HUES64 (cell line): ENCODE results near the gene KCNN2.

ENCODE experiments used
- H3K27ac ChIP-seq: 2 replicates; pipeline ENCODE4 v1.7.0; 2013; ENCODE audit warnings: low read depth, low read length, inconsistent platforms
- H3K27me3 ChIP-seq: 2 replicates; pipeline ENCODE4 v1.6.1; 2013; ENCODE audit warnings: mild to moderate bottlenecking, low read length; ENCODE audit not compliant: insufficient read depth
- H3K36me3 ChIP-seq: 2 replicates; pipeline ENCODE4 v1.6.1; 2013; ENCODE audit warnings: mild to moderate bottlenecking, low read length; ENCODE audit not compliant: insufficient read depth
- H3K4me1 ChIP-seq: 2 replicates; pipeline ENCODE4 v1.6.1; 2013; ENCODE audit warnings: mild to moderate bottlenecking, low read length, moderate library complexity; ENCODE audit not compliant: insufficient read depth
- H3K4me3 ChIP-seq: 2 replicates; pipeline ENCODE4 v1.5.1; 2013; ENCODE audit warnings: mild to moderate bottlenecking, low read length, moderate library complexity
- H3K9ac ChIP-seq: 2 replicates; pipeline ENCODE4 v1.6.1; 2013; ENCODE audit warnings: mild to moderate bottlenecking, low read depth, low read length
- H3K9me3 ChIP-seq: 2 replicates; pipeline ENCODE4 v1.6.1; 2013; ENCODE audit warnings: low read depth, low read length; ENCODE audit not compliant: insufficient read depth
- WGBS: fragments of 150-250, 120-280 bp; methylation state at CpG from one replicate; pipeline ENCODE4 v1.1.7; 2013; ENCODE audit warnings: missing lambda C conversion rate; 5-methylcytosine and 5-hydroxymethylcytosine counted together

Gene KCNN2

GRCh38 chr5:114393159-114393558 is 31.3 kb downstream of the KCNN2 start:
- H3K27me3 ChIP-seq, result no peaks in the 10 kb centered on the region
- H3K9ac ChIP-seq, result no peak overlapping the region
- no peak overlapping the region for H3K4me3 ChIP-seq
- no peak overlapping the region for H3K27ac ChIP-seq
- no peaks in the 10 kb centered on the region for H3K9me3 ChIP-seq
- peaks cover 49% of the 10 kb centered on the region for H3K4me1 ChIP-seq
- no peaks in the 10 kb centered on the region for H3K36me3 ChIP-seq
- WGBS, result 86% methylated on average over 1 of the region's 1 CpG

GRCh38 chr5:114402206-114402605 is 40.3 kb downstream of the KCNN2 start:
- Histone ChIP-seq H3K27ac (no peak overlapping the region), H3K36me3 (no peaks in the 10 kb centered on the region), H3K9ac (no peak overlapping the region), H3K9me3 (no peaks in the 10 kb centered on the region), H3K4me1 (no peaks in the 10 kb centered on the region), H3K27me3 (no peaks in the 10 kb centered on the region), H3K4me3 (no peak overlapping the region)
- WGBS, result 88% methylated on average over 1 of the region's 1 CpG

GRCh38 chr5:114407783-114408182 is 45.9 kb downstream of the KCNN2 start:
- no peak overlapping the region for H3K4me3 ChIP-seq
- no peak overlapping the region for H3K9ac ChIP-seq
- H3K9me3 ChIP-seq, result no peaks in the 10 kb centered on the region
- H3K27me3 ChIP-seq, result no peaks in the 10 kb centered on the region
- H3K36me3 ChIP-seq, result no peaks in the 10 kb centered on the region
- no peak overlapping the region for H3K27ac ChIP-seq
- WGBS, result 91% methylated on average over 3 of the region's 3 CpGs
- H3K4me1 ChIP-seq, result peaks cover 15% of the 10 kb centered on the region

- no peak overlapping the region for H3K27ac ChIP-seq
- H3K4me1 ChIP-seq, result peaks cover 15% of the 10 kb centered on the region
- no peak overlapping the region for H3K9ac ChIP-seq
- WGBS, result 94% methylated on average over 1 of the region's 3 CpGs
- H3K4me3 ChIP-seq, result no peak overlapping the region
- H3K36me3 ChIP-seq, result no peaks in the 10 kb centered on the region
- no peaks in the 10 kb centered on the region for H3K27me3 ChIP-seq
- H3K9me3 ChIP-seq, result no peaks in the 10 kb centered on the region
Observed at GRCh38 chr5:114408847-114409246, 47.0 kb downstream of the KCNN2 start.

GRCh38 chr5:114411380-114411931 is 49.6 kb downstream of the KCNN2 start:
- 78% methylated on average over 2 of the region's 3 CpGs for WGBS
- no peaks in the 10 kb centered on the region for H3K27me3 ChIP-seq
- no peaks in the 10 kb centered on the region for H3K36me3 ChIP-seq
- peaks cover 17% of the 10 kb centered on the region for H3K4me1 ChIP-seq
- H3K9ac ChIP-seq, result no peak overlapping the region
- H3K4me3 ChIP-seq, result no peak overlapping the region
- H3K9me3 ChIP-seq, result no peaks in the 10 kb centered on the region
- H3K27ac ChIP-seq, result no peak overlapping the region

- Histone ChIP-seq H3K36me3 (no peaks in the 10 kb centered on the region), H3K4me3 (no peak overlapping the region), H3K27ac (no peak overlapping the region), H3K27me3 (no peaks in the 10 kb centered on the region), H3K9ac (no peak overlapping the region), H3K9me3 (no peaks in the 10 kb centered on the region), H3K4me1 (peaks cover 14% of the 10 kb centered on the region)
- 86% methylated on average over 1 of the region's 1 CpG for WGBS
Observed at GRCh38 chr5:114412510-114413171, 50.8 kb downstream of the KCNN2 start.

GRCh38 chr5:114415760-114416159 is 53.9 kb downstream of the KCNN2 start:
- no peaks in the 10 kb centered on the region for H3K36me3 ChIP-seq
- H3K9me3 ChIP-seq, result no peaks in the 10 kb centered on the region
- no peak overlapping the region for H3K27ac ChIP-seq
- H3K27me3 ChIP-seq, result no peaks in the 10 kb centered on the region
- H3K4me1 ChIP-seq, result 0 out of 2 replicates have a peak, but pooled peaks cover 6% of the 10 kb centered on the region
- WGBS, result 100% methylated on average over 1 of the region's 1 CpG
- no peak overlapping the region for H3K9ac ChIP-seq
- no peak overlapping the region for H3K4me3 ChIP-seq

- no peaks in the 10 kb centered on the region for H3K36me3 ChIP-seq
- no peak overlapping the region for H3K27ac ChIP-seq
- no peaks in the 10 kb centered on the region for H3K27me3 ChIP-seq
- H3K9me3 ChIP-seq, result no peaks in the 10 kb centered on the region
- no peak overlapping the region for H3K4me3 ChIP-seq
- H3K9ac ChIP-seq, result no peak overlapping the region
- H3K4me1 ChIP-seq, result 0 out of 2 replicates have a peak, but pooled peaks cover 6% of the 10 kb centered on the region
- 93% methylated on average over 4 of the region's 4 CpGs for WGBS
Observed at GRCh38 chr5:114416254-114416653, 54.4 kb downstream of the KCNN2 start.

GRCh38 chr5:114417519-114417918 is 55.6 kb downstream of the KCNN2 start:
- no peak overlapping the region for H3K27ac ChIP-seq
- H3K9ac ChIP-seq, result no peak overlapping the region
- no peaks in the 10 kb centered on the region for H3K36me3 ChIP-seq
- H3K4me3 ChIP-seq, result no peak overlapping the region
- H3K27me3 ChIP-seq, result no peaks in the 10 kb centered on the region
- no peaks in the 10 kb centered on the region for H3K9me3 ChIP-seq
- 0 out of 2 replicates have a peak, but pooled peaks cover 6% of the 10 kb centered on the region for H3K4me1 ChIP-seq
- WGBS, result 92% methylated on average over 2 of the region's 2 CpGs

GRCh38 chr5:114418176-114419066 is 56.6 kb downstream of the KCNN2 start:
- 87% methylated on average over 7 of the region's 8 CpGs for WGBS
- H3K27ac ChIP-seq, result no peak overlapping the region

GRCh38 chr5:114419067-114419388 is 57.2 kb downstream of the KCNN2 start:
- Histone ChIP-seq H3K27ac (no peak overlapping the region), H3K9me3 (no peaks in the 10 kb centered on the region), H3K36me3 (no peaks in the 10 kb centered on the region), H3K4me1 (0 out of 2 replicates have a peak, but pooled peaks cover 6% of the 10 kb centered on the region), H3K4me3 (no peak overlapping the region), H3K9ac (no peak overlapping the region), H3K27me3 (no peaks in the 10 kb centered on the region)
- no CpG with 5 or more reads among the region's 1 CpG for WGBS

More at GRCh38 chr5:114418176-114419066, 56.6 kb downstream of the KCNN2 start:
- Histone ChIP-seq H3K27me3 (no peaks in the 10 kb centered on the region), H3K4me3 (no peak overlapping the region), H3K9me3 (no peaks in the 10 kb centered on the region), H3K4me1 (0 out of 2 replicates have a peak, but pooled peaks cover 6% of the 10 kb centered on the region), H3K9ac (no peak overlapping the region), H3K36me3 (no peaks in the 10 kb centered on the region)
